Ishikawa (cell line): ENCODE results near the gene PDE4D.

Experiments used
- EGR1 ChIP-seq: IDR thresholded peaks from 2 replicates; pipeline ENCODE4 v1.6.1; 2012
- EP300 ChIP-seq: IDR thresholded peaks from 2 replicates; pipeline ENCODE4 v1.6.1; 2012; ENCODE audit warnings: borderline replicate concordance
- FOXM1 ChIP-seq: IDR thresholded peaks from 2 replicates; pipeline ENCODE4 v1.6.1; 2012; ENCODE audit warnings: low read depth, borderline replicate concordance
- NFIC ChIP-seq: IDR thresholded peaks from 2 replicates; pipeline ENCODE4 v1.6.1; 2012
- RAD21 ChIP-seq: IDR thresholded peaks from 2 replicates; pipeline ENCODE4 v1.6.1; 2012; ENCODE audit warnings: low read depth
- TAF1 ChIP-seq: IDR thresholded peaks from 2 replicates; pipeline ENCODE4 v1.6.1; 2012; ENCODE audit warnings: low read depth, mild to moderate bottlenecking
- TCF12 ChIP-seq: IDR thresholded peaks from 2 replicates; pipeline ENCODE4 v1.6.1; 2012; ENCODE audit warnings: low read depth
- TEAD4 ChIP-seq: IDR thresholded peaks from 2 replicates; pipeline ENCODE4 v1.6.1; 2012
- YY1 ChIP-seq: IDR thresholded peaks from 2 replicates; pipeline ENCODE4 v1.6.1; 2012; ENCODE audit warnings: low read depth
- ZBTB7A ChIP-seq: IDR thresholded peaks from 2 replicates; pipeline ENCODE4 v1.6.1; 2012; ENCODE audit warnings: low read depth
- TF ChIP-seq, protein P1 (sequence below): IDR thresholded peaks from 2 replicates; pipeline ENCODE4 v1.6.1; 2012
- TF ChIP-seq, protein P2 (sequence below): IDR thresholded peaks from 2 replicates; pipeline ENCODE4 v1.6.1; 2012
- TF ChIP-seq, protein P3 (sequence below): IDR thresholded peaks from 2 replicates; pipeline ENCODE4 v1.6.1; 2012; ENCODE audit warnings: low read depth, mild to moderate bottlenecking

- no peak for TF ChIP-seq RAD21
- TF ChIP-seq YY1, result no peak
- TF ChIP-seq, protein P1, sequence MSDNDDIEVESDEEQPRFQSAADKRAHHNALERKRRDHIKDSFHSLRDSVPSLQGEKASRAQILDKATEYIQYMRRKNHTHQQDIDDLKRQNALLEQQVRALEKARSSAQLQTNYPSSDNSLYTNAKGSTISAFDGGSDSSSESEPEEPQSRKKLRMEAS, result no peak
- TF ChIP-seq TCF12, result no peak
- TF ChIP-seq TEAD4, result no peak
- no peak for TF ChIP-seq FOXM1
- no peak for TF ChIP-seq EP300
- TF ChIP-seq TAF1, result no peak
- TF ChIP-seq, protein P2, sequence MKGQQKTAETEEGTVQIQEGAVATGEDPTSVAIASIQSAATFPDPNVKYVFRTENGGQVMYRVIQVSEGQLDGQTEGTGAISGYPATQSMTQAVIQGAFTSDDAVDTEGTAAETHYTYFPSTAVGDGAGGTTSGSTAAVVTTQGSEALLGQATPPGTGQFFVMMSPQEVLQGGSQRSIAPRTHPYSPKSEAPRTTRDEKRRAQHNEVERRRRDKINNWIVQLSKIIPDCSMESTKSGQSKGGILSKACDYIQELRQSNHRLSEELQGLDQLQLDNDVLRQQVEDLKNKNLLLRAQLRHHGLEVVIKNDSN, result no peak
- TF ChIP-seq EGR1, result no peak
- TF ChIP-seq, protein P3, sequence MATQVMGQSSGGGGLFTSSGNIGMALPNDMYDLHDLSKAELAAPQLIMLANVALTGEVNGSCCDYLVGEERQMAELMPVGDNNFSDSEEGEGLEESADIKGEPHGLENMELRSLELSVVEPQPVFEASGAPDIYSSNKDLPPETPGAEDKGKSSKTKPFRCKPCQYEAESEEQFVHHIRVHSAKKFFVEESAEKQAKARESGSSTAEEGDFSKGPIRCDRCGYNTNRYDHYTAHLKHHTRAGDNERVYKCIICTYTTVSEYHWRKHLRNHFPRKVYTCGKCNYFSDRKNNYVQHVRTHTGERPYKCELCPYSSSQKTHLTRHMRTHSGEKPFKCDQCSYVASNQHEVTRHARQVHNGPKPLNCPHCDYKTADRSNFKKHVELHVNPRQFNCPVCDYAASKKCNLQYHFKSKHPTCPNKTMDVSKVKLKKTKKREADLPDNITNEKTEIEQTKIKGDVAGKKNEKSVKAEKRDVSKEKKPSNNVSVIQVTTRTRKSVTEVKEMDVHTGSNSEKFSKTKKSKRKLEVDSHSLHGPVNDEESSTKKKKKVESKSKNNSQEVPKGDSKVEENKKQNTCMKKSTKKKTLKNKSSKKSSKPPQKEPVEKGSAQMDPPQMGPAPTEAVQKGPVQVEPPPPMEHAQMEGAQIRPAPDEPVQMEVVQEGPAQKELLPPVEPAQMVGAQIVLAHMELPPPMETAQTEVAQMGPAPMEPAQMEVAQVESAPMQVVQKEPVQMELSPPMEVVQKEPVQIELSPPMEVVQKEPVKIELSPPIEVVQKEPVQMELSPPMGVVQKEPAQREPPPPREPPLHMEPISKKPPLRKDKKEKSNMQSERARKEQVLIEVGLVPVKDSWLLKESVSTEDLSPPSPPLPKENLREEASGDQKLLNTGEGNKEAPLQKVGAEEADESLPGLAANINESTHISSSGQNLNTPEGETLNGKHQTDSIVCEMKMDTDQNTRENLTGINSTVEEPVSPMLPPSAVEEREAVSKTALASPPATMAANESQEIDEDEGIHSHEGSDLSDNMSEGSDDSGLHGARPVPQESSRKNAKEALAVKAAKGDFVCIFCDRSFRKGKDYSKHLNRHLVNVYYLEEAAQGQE, result no peak
- TF ChIP-seq ZBTB7A, result no peak
- no peak for TF ChIP-seq NFIC
Measured at GRCh38 chr5:59582746-59583145, 310.8 kb downstream of the PDE4D start.
